Activated CD8-positive, alpha-beta T cell treated with anti-CD3 and anti-CD28 coated beads, Interleukin-2, amount 10 ng/mL, durations not matched to agents 7 days and 5 days (primary cell): Measurements from ENCODE around the gene RGS19. TPM values are rescaled to one million over a fixed set of nuclear protein-coding genes. Genes with fewer than 3 reads are reported as not detected.
A peak's percentile ranks its signal among the peaks of the same experiment; 100 is the strongest.

ENCODE experiments used
- ATAC-seq: fragments of 150-1000 bp; cut with Tn5 transposase; one replicate; pipeline ENCODE4 v1.10.0; 2021; ENCODE audit warnings: moderate library complexity
- CTCF ChIA-PET: fragments of 350-600 bp; sonication (Branson Sonifier 250); formaldehyde crosslinking; loops from one replicate; lab custom pipeline; 2021; ENCODE audit warnings: antibody characterized with exemption; lab: Charles Lee
- POLR2A ChIA-PET: fragments of 350-600 bp; sonication (Branson Sonifier 250); formaldehyde crosslinking; loops from one replicate; lab custom pipeline; 2021; ENCODE audit warnings: antibody characterized with exemption; lab: Charles Lee
- DNase-seq: peaks from one replicate; pipeline ENCODE4 v3.0.0-alpha.2; 2020
- H3K27ac Mint-ChIP-seq: one replicate; pipeline ENCODE4 v1.8.0; 2021; ENCODE audit warnings: mild to moderate bottlenecking, mixed read lengths
- H3K27me3 Mint-ChIP-seq: one replicate; pipeline ENCODE4 v1.8.0; 2021; ENCODE audit warnings: low read depth, mixed read lengths
- H3K36me3 Mint-ChIP-seq: one replicate; pipeline ENCODE4 v1.8.0; 2021; ENCODE audit warnings: low read depth, mixed read lengths
- H3K4me1 Mint-ChIP-seq: one replicate; pipeline ENCODE4 v1.8.0; 2021; ENCODE audit warnings: low read depth, mixed read lengths
- H3K4me3 Mint-ChIP-seq: one replicate; pipeline ENCODE4 v1.8.0; 2021; ENCODE audit warnings: mild to moderate bottlenecking, mixed read lengths
- H3K9me3 Mint-ChIP-seq: one replicate; pipeline ENCODE4 v1.8.0; 2022; ENCODE audit warnings: mixed read lengths; ENCODE audit not compliant: insufficient read depth
- total RNA-seq, 2 experiments: library from RNA; stranded (reverse); gene quantifications; one replicate each; pipeline ENCODE4 v1.2.3, GENCODE V29; 2021

RGS19 gene
- total RNA-seq, 2 experiments from 2014 or later = 130 to 135 TPM

DNA sequence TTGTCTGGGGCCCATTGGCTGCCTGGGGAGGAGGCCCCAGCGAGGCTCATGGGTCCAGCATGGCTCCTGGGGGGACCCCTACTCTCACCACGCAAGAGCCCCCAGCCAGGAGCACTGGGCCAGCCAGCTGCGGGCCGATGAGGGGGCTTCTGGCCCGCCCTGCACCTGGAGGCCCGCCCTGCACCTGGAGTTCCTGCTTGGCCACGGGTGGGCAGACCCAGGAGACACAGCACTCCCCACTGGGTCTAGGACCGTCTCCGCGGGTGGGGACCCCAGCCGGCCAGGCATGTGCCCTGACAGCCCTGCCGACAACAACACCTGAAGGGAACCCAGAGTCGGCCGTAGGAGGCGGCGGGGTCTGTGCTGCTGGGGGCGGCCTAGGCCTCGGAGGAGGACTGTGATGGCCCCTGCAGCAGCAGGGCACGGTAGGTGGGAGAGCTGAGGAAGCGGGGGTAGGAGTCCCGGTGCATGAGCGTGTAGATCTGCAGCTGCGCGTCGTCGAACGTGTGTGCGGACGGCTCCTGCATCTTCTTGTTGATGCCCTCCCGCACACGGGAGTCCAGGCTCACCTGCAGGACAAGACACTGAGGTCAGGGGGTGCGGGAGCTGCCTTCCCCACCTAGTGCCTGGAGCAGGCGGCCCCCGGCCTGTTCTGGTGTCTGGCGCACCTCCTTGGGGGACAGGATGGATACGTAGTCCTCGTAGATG is 5.7 kb downstream of the RGS19 start:
- H3K36me3 Mint-ChIP-seq = peaks cover 49% of the 10 kb centered on the region
- H3K4me1 Mint-ChIP-seq = peaks cover 51% of the 10 kb centered on the region
- no peak for DNase-seq
- no peaks in the 10 kb centered on the region for H3K27me3 Mint-ChIP-seq
- H3K9me3 Mint-ChIP-seq = no peaks in the 10 kb centered on the region
- CTCF ChIA-PET = no interaction called here
- no peak overlapping the region for H3K27ac Mint-ChIP-seq
- POLR2A ChIA-PET = no interaction called here
- no peak for ATAC-seq
- H3K4me3 Mint-ChIP-seq = no peak overlapping the region

GRCh38 chr20:64072498-64073063 is 6.7 kb downstream of the RGS19 start:
- no peak for ATAC-seq
- no peaks in the 10 kb centered on the region for H3K9me3 Mint-ChIP-seq
- H3K36me3 Mint-ChIP-seq = peaks cover 44% of the 10 kb centered on the region
- H3K27me3 Mint-ChIP-seq = no peaks in the 10 kb centered on the region
- H3K4me1 Mint-ChIP-seq = peaks cover 59% of the 10 kb centered on the region
- ChIA-PET CTCF (interaction anchor here (0.6 kb wide), 1 partner anchor 11 kb away, joined by 3 read pairs; no protein-coding TSS in a partner anchor), POLR2A (no interaction called here)
- DNase-seq = no peak
- H3K4me3 Mint-ChIP-seq = no peak overlapping the region
- H3K27ac Mint-ChIP-seq = peak overlapping the region; percentile 60

GRCh38 chr20:64071341-64072332 is 7.7 kb downstream of the RGS19 start:
- POLR2A ChIA-PET = interaction anchor here (0.7 kb wide), 1 partner anchor 297 kb away, joined by 3 read pairs; no protein-coding TSS in a partner anchor
- no peaks in the 10 kb centered on the region for H3K27me3 Mint-ChIP-seq
- H3K4me3 Mint-ChIP-seq = no peak overlapping the region
- no peak for ATAC-seq
- H3K27ac Mint-ChIP-seq = no peak overlapping the region
- no peak for DNase-seq
- CTCF ChIA-PET = interaction anchor here (0.8 kb wide), 1 partner anchor 94 kb away, joined by 3 read pairs; no protein-coding TSS in a partner anchor
- no peaks in the 10 kb centered on the region for H3K9me3 Mint-ChIP-seq
- H3K4me1 Mint-ChIP-seq = peaks cover 64% of the 10 kb centered on the region
- H3K36me3 Mint-ChIP-seq = peaks cover 40% of the 10 kb centered on the region

GRCh38 chr20:64070244-64070993 is 8.9 kb downstream of the RGS19 start:
- Mint-ChIP-seq H3K36me3 (peaks cover 28% of the 10 kb centered on the region), H3K4me1 (peaks cover 64% of the 10 kb centered on the region), H3K27me3 (no peaks in the 10 kb centered on the region), H3K27ac (peak overlapping the region; percentile 24), H3K4me3 (no peak overlapping the region), H3K9me3 (no peaks in the 10 kb centered on the region)
- ATAC-seq (no peak), DNase-seq (no peak)
- ChIA-PET POLR2A (interaction anchor here (0.7 kb wide), 1 partner anchor 295 kb away, joined by 3 read pairs; no protein-coding TSS in a partner anchor), CTCF (interaction anchor here (0.6 to 2.9 kb wide), 5 partner anchors 8 to 41 kb away, joined by 3 to 13 read pairs (median 4); partner anchors contain the start of genes OPRL1 and RGS19)

GRCh38 chr20:64069614-64070243 is 9.6 kb downstream of the RGS19 start:
- DNase-seq = no peak
- Mint-ChIP-seq H3K27ac (no peak overlapping the region), H3K4me3 (no peak overlapping the region), H3K27me3 (no peaks in the 10 kb centered on the region), H3K9me3 (no peaks in the 10 kb centered on the region), H3K36me3 (peaks cover 24% of the 10 kb centered on the region), H3K4me1 (peaks cover 68% of the 10 kb centered on the region)
- ChIA-PET POLR2A (no interaction called here), CTCF (interaction anchor here (1.2 to 2.9 kb wide), 5 partner anchors 9 to 31 kb away, joined by 3 to 13 read pairs (median 5); partner anchors contain the start of genes LKAAEAR1, OPRL1 and RGS19)
- no peak for ATAC-seq

- Mint-ChIP-seq H3K4me3 (no peak overlapping the region), H3K27ac (peak overlapping the region; percentile 55), H3K9me3 (no peaks in the 10 kb centered on the region), H3K27me3 (no peaks in the 10 kb centered on the region), H3K36me3 (peaks cover 19% of the 10 kb centered on the region), H3K4me1 (peaks cover 71% of the 10 kb centered on the region)
- ATAC-seq = no peak
- DNase-seq = no peak
- ChIA-PET POLR2A (interaction anchor here (1.1 kb wide), 1 partner anchor 17 kb away, joined by 3 read pairs; no protein-coding TSS in a partner anchor), CTCF (interaction anchor here (1.2 to 2.9 kb wide), 5 partner anchors 9 to 31 kb away, joined by 3 to 13 read pairs (median 5); partner anchors contain the start of genes LKAAEAR1, OPRL1 and RGS19)
These were observed 10.1 kb downstream of the RGS19 start for GRCh38 chr20:64069209-64069613.

DNA sequence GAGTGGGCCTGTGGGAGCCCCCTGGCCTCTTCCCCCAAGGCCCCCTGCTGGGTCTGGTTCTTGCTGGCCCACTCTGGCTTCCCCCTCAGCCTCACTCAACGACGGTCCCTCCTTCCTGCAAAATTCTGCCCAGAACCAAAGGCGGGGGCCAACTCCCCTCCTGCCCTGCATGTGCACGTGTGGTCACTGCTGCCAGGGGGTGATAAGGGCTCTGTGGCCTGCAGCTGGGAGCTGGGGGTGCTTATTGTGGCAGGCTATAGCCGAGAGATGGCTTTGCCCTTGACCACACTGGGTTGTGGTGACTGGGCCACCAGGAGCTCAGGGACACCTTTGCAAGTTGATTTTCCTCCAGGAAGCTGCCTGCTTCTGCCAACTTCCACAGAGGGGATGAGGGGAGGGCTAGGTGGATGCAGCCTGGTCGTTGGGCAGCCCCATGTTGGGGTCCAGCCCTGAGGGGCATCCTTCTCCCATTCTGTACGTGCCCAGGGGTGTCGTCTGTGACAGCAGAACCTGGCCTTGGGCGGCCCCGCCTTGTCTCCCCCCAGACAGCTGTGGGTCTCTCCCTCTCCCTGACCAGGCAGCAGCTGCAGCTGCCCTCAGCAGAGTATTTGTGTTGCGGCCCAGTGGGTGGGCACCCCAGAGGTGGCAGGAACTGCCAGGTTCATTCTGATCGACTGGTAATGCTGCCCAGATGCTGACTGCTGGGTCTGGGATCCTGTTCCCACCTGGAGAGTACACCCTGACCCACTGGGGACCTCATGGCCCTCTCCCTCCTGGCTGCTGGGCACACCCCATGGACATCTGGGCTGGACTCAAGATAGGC is 10.7 kb downstream of the RGS19 start:
- ATAC-seq (no peak), DNase-seq (no peak)
- Mint-ChIP-seq H3K4me3 (no peak overlapping the region), H3K9me3 (no peaks in the 10 kb centered on the region), H3K4me1 (peaks cover 75% of the 10 kb centered on the region), H3K27me3 (no peaks in the 10 kb centered on the region), H3K36me3 (peaks cover 15% of the 10 kb centered on the region), H3K27ac (peak overlapping the region; percentile 77)
- CTCF ChIA-PET = interaction anchor here (1.1 to 2.9 kb wide), 4 partner anchors 10 to 95 kb away, joined by 3 to 13 read pairs (median 4); partner anchors contain the start of genes LKAAEAR1, OPRL1 and RGS19
- POLR2A ChIA-PET = interaction anchor here (1.1 kb wide), 1 partner anchor 17 kb away, joined by 3 read pairs; no protein-coding TSS in a partner anchor

DNA sequence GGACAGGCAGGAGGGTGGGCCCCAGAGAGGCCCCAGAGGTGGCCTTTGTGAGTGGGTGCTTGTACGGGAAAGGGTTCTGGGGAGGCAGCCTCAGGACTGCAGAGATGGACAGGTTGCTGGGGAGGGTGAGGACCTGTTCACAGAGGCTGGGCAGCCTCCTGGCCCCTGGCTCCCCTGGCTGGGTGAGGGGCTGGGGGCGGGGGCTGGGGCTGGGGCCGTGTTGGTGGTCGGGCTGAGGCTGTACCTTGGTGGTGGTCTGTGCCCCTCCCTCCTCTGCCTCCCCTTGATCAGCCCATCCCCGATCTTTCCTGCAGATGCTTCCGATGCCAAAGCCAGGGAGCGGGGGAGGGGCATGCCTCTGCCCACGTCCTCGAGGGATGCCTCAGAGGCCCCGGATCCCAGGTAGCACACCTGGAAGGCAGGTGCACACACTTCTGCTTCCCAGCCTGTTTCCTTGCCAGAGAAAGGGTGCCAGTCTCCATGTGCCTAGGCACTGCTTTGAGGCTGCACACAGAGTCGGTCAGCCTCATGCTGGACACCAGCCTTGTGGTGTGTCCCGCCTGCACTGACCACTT is 11.5 kb downstream of the RGS19 start:
- ChIA-PET CTCF (interaction anchor here (1.1 to 2.9 kb wide), 2 partner anchors 11 to 94 kb away, joined by 3 to 13 read pairs; partner anchors contain the start of genes OPRL1 and RGS19), POLR2A (interaction anchor here (0.6 to 2.6 kb wide), 3 partner anchors 9 to 135 kb away, joined by 3 to 11 read pairs (median 3); no protein-coding TSS in a partner anchor)
- H3K36me3 Mint-ChIP-seq = peaks cover 9% of the 10 kb centered on the region
- H3K27me3 Mint-ChIP-seq = no peaks in the 10 kb centered on the region
- H3K4me3 Mint-ChIP-seq = peak overlapping the region; percentile 36
- no peak for ATAC-seq
- no peaks in the 10 kb centered on the region for H3K9me3 Mint-ChIP-seq
- H3K27ac Mint-ChIP-seq = peak overlapping the region; percentile 95
- H3K4me1 Mint-ChIP-seq = peaks cover 71% of the 10 kb centered on the region
- no peak for DNase-seq

- H3K4me3 Mint-ChIP-seq = peak overlapping the region; percentile 12
- POLR2A ChIA-PET = interaction anchor here (0.6 to 2.6 kb wide), 3 partner anchors 10 to 134 kb away, joined by 3 to 11 read pairs (median 5); partner anchors contain the start of genes OPRL1 and RGS19
- CTCF ChIA-PET = interaction anchor here (1.6 to 2.0 kb wide), 2 partner anchors 10 to 54 kb away, joined by 6 to 7 read pairs; no protein-coding TSS in a partner anchor
These were observed 12.2 kb downstream of the RGS19 start for GRCh38 chr20:64067005-64067632.

More at GRCh38 chr20:64067005-64067632, 12.2 kb downstream of the RGS19 start:
- Mint-ChIP-seq H3K36me3 (peaks cover 4% of the 10 kb centered on the region), H3K4me1 (peaks cover 66% of the 10 kb centered on the region), H3K9me3 (no peaks in the 10 kb centered on the region), H3K27me3 (no peaks in the 10 kb centered on the region), H3K27ac (peak overlapping the region; percentile 95)
- ATAC-seq (no peak), DNase-seq (no peak)
